Panc1 (cell line): Measurements from ENCODE around the gene IL17C. TPM values are rescaled to one million over a fixed set of nuclear protein-coding genes. Genes with fewer than 3 reads are reported as not detected.
A peak's percentile ranks its signal among the peaks of the same experiment; 100 is the strongest.

Experiments used
- ATAC-seq: fragments of 200-7000 bp; cut with Tn5 transposase; 2 replicates; pipeline ENCODE4 v1.9.1; 2020; ENCODE audit warnings: mild to moderate bottlenecking, moderate library complexity
- BruUV-seq: library from RNA; stranded (reverse); fragments of 400-500 nt; replicated peaks from 2 replicates; lab custom pipeline; 2021; lab: Mats Ljungman, UMichigan
- CTCF ChIA-PET: fragments of 300-600 bp; sonication (Branson Sonifier 250); formaldehyde crosslinking; loops from one replicate; lab custom pipeline; 2022; ENCODE audit warnings: antibody characterized with exemption; lab: Charles Lee
- POLR2A ChIA-PET: fragments of 300-600 bp; sonication (Branson Sonifier 250); formaldehyde crosslinking; loops from one replicate; lab custom pipeline; 2022; ENCODE audit warnings: antibody characterized with exemption; lab: Charles Lee
- DNase-seq: peaks from one replicate; pipeline ENCODE4 v3.0.0-alpha.2; 2010; ENCODE audit warnings: low read depth, low spot score
- H3K27ac ChIP-seq: 2 replicates; pipeline ENCODE4 v1.5.1; 2011; ENCODE audit warnings: mild to moderate bottlenecking, low read length, inconsistent platforms
- H3K27me3 ChIP-seq: fragments of 200-500 bp; sonication (Bioruptor generic); 2 replicates; pipeline ENCODE4 v1.6.0; 2014; ENCODE audit warnings: low read length, inconsistent platforms; ENCODE audit not compliant: control insufficient read depth, insufficient read depth
- H3K36me3 ChIP-seq: fragments of 200-500 bp; sonication (Bioruptor generic); 2 replicates; pipeline ENCODE4 v1.5.1; 2014; ENCODE audit warnings: inconsistent platforms, mild to moderate bottlenecking, low read length, moderate library complexity; ENCODE audit not compliant: control insufficient read depth, insufficient read depth
- H3K4me1 ChIP-seq: 2 replicates; pipeline ENCODE4 v1.5.1; 2011; ENCODE audit warnings: inconsistent platforms, mild to moderate bottlenecking, low read length, moderate library complexity; ENCODE audit not compliant: control insufficient read depth, insufficient read depth
- H3K4me3 ChIP-seq, 2 experiments: 2 replicates each; pipeline ENCODE4 v1.5.1; 2011 to 2012; ENCODE audit warnings: low read depth in 2 of 2, low read length in 2 of 2, mild to moderate bottlenecking in 2 of 2, inconsistent platforms in 1 of 2, moderate library complexity in 1 of 2
- H3K9me3 ChIP-seq: fragments of 200-500 bp; sonication (Bioruptor generic); 2 replicates; pipeline ENCODE4 v1.5.1; 2014; ENCODE audit warnings: low read depth, mild to moderate bottlenecking, inconsistent platforms, low read length, moderate library complexity; ENCODE audit not compliant: control insufficient read depth, insufficient read depth
- POLR2AphosphoS5 ChIP-seq: IDR thresholded peaks from 2 replicates; pipeline ENCODE4 v1.6.1; 2012; ENCODE audit warnings: mild to moderate bottlenecking, low read depth, low read length, moderate library complexity
- SIN3A ChIP-seq: IDR thresholded peaks from 2 replicates; pipeline ENCODE4 v1.6.1; 2012; ENCODE audit warnings: low read depth, mild to moderate bottlenecking, low read length, moderate library complexity, borderline replicate concordance; ENCODE audit not compliant: insufficient read depth
- TCF7L2 ChIP-seq: IDR thresholded peaks from 2 replicates; pipeline ENCODE4 v1.6.1; 2011; ENCODE audit warnings: mild to moderate bottlenecking, low read depth, low read length, inconsistent platforms
- in situ Hi-C: cut with HindIII; loops from 2 replicates; pipeline ENCODE4 v1.10.0; 2016; ENCODE audit warnings: low sequenced_read_pairs, low pct_unique_long_range_greater_than_20kb
- intact Hi-C: fragments of 100-400 bp; cut with micrococcal nuclease; formaldehyde crosslinking; loops from one replicate; pipeline ENCODE4 v1.10.0; 2022; ENCODE audit not compliant: unreplicated experiment
- total RNA-seq: library from RNA; stranded (reverse); gene quantifications from one replicate; pipeline ENCODE4 v1.2.1, GENCODE V29; 2021; ENCODE audit not compliant: unreplicated experiment
- TF ChIP-seq, protein P1 (sequence below), 2 experiments: IDR thresholded peaks; 2 replicates each; pipeline ENCODE4 v1.6.1; 2011 to 2012; ENCODE audit warnings: low read depth in 2 of 2, control low read depth in 1 of 2, low read length in 1 of 2, mild to moderate bottlenecking in 1 of 2, moderate library complexity in 1 of 2; ENCODE audit not compliant: insufficient read depth in 1 of 2
- TF ChIP-seq, protein P2 (sequence below): fragments of 450-650 bp; IDR thresholded peaks from 2 replicates; pipeline ENCODE4 v1.5.1; 2017; ENCODE audit warnings: mild to moderate bottlenecking

The IL17C gene
- total RNA-seq, 1 experiment from 2014 or later: not detected

DNA sequence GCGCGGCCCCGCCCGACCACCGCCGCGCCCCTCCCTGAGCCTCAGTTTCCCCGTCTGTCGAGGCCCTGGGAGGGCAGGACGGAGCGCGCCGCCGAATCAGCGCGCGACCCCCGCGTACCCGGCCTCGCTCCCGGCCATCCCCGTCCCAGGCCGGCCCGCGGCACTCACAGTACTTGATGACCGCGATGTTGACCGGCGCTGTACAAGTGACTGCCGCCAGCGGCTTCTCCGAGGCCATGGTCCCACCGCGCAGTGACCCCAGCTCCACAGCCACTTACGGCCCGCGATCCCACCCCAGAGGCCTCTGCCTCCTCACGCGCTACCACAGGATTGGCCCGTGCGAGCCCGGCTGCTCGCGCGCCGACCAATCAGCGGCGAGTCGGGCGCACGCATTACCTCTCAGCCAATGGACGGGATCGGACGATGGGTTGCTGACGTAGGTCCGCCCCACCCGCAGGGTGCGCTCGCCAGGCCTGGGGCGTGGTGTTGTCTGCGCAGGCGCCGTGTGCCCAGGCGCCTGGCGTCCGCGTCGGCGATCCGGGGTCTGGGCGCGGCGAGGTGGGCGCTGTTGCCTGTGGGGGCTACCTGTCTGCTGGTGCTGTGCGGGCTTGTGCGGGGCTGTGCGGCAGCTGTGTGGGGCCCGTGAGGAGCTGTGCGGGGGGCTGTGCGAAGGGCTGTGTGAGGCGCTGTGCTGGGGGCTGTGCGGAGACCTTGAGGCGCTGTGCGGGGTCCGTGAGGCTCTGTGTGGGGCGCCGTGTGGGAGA lies 24.7 kb downstream of the IL17C start, which contains the start of gene MVD:
TSS of gene MVD (minus strand) at position 249 of the 764 bp plus-strand sequence. CDS start at position 238, 11 bp downstream.
- H3K27ac ChIP-seq: peak within 1 kb of the TSS; percentile 77
- H3K4me1 ChIP-seq: peaks cover 5% of the 10 kb centered on the region; the same call in 1 of the 2 replicates
- H3K27me3 ChIP-seq: no peaks in the 10 kb centered on the region
- H3K9me3 ChIP-seq: no peaks in the 10 kb centered on the region
- no TSS peak for BruUV-seq
- in situ Hi-C loops: no loop called here
- ATAC-seq (peak; percentile 99), DNase-seq (peak; percentile 61)
- POLR2A ChIA-PET: no interaction called here
- CTCF ChIA-PET: no interaction called here
- peak within 1 kb of the TSS; percentile 71 to 85 for H3K4me3 ChIP-seq
- intact Hi-C loops: no loop called here
- no peaks in the 10 kb centered on the region; the same call in 1 of the 2 replicates for H3K36me3 ChIP-seq
- TF ChIP-seq POLR2AphosphoS5 (peak; percentile 79), TCF7L2 (no peak), SIN3A (peak; percentile 25; the same call in 1 of the 2 replicates)

DNA sequence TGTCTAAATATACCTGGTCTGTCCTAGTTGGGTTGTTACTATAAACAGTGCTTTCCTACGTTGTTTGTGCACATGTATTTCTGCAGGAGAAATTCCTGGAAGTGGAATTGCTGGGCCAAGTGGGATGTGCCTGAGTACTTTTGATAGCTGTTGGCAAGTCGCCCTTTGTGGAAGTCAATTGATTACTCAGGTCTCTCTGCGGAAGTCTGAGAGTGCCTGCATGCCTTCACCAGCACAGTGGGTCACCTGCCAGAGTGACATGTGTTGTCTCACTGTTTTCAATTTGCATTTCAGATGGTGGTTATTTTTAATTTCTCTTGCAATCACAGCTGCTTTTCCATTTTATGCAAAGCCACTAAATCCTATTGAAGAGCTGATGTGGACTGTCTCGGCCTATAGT lies 26.8 kb downstream of the IL17C start:
- no TSS peak for BruUV-seq
- peaks cover 5% of the 10 kb centered on the region; the same call in 1 of the 2 replicates for H3K4me1 ChIP-seq
- H3K27me3 ChIP-seq: no peaks in the 10 kb centered on the region
- no peak overlapping the region for H3K4me3 ChIP-seq
- no peaks in the 10 kb centered on the region for H3K9me3 ChIP-seq
- DNase-seq (no peak), ATAC-seq (no peak)
- TF ChIP-seq POLR2AphosphoS5 (no peak), TCF7L2 (no peak), SIN3A (no peak)
- TF ChIP-seq, protein P1, sequence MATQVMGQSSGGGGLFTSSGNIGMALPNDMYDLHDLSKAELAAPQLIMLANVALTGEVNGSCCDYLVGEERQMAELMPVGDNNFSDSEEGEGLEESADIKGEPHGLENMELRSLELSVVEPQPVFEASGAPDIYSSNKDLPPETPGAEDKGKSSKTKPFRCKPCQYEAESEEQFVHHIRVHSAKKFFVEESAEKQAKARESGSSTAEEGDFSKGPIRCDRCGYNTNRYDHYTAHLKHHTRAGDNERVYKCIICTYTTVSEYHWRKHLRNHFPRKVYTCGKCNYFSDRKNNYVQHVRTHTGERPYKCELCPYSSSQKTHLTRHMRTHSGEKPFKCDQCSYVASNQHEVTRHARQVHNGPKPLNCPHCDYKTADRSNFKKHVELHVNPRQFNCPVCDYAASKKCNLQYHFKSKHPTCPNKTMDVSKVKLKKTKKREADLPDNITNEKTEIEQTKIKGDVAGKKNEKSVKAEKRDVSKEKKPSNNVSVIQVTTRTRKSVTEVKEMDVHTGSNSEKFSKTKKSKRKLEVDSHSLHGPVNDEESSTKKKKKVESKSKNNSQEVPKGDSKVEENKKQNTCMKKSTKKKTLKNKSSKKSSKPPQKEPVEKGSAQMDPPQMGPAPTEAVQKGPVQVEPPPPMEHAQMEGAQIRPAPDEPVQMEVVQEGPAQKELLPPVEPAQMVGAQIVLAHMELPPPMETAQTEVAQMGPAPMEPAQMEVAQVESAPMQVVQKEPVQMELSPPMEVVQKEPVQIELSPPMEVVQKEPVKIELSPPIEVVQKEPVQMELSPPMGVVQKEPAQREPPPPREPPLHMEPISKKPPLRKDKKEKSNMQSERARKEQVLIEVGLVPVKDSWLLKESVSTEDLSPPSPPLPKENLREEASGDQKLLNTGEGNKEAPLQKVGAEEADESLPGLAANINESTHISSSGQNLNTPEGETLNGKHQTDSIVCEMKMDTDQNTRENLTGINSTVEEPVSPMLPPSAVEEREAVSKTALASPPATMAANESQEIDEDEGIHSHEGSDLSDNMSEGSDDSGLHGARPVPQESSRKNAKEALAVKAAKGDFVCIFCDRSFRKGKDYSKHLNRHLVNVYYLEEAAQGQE (IDR thresholded peaks at IDR 0.05; ENCODE audit: insufficient read depth in 1 of 2, low read depth in 2 of 2, low read length in 1 of 2): no peak
- TF ChIP-seq, protein P2, sequence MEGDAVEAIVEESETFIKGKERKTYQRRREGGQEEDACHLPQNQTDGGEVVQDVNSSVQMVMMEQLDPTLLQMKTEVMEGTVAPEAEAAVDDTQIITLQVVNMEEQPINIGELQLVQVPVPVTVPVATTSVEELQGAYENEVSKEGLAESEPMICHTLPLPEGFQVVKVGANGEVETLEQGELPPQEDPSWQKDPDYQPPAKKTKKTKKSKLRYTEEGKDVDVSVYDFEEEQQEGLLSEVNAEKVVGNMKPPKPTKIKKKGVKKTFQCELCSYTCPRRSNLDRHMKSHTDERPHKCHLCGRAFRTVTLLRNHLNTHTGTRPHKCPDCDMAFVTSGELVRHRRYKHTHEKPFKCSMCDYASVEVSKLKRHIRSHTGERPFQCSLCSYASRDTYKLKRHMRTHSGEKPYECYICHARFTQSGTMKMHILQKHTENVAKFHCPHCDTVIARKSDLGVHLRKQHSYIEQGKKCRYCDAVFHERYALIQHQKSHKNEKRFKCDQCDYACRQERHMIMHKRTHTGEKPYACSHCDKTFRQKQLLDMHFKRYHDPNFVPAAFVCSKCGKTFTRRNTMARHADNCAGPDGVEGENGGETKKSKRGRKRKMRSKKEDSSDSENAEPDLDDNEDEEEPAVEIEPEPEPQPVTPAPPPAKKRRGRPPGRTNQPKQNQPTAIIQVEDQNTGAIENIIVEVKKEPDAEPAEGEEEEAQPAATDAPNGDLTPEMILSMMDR: no peak
- H3K36me3 ChIP-seq: no peaks in the 10 kb centered on the region; the same call in 1 of the 2 replicates
- ChIA-PET CTCF (interaction anchor here (0.7 kb wide), 1 partner anchor 9 kb away, joined by 13 read pairs; no protein-coding TSS in a partner anchor), POLR2A (no interaction called here)
- in situ Hi-C loops: no loop called here
- H3K27ac ChIP-seq: no peak overlapping the region
- intact Hi-C loops: no loop called here
